ENCODE measurements around the gene GLRX3. TPM values are rescaled to one million over a fixed set of nuclear protein-coding genes. Genes with fewer than 3 reads are reported as not detected.

The GLRX3 gene
- total and polyA plus RNA-seq, 4 experiments from 2014 or later, result 39.3 to 116 (median 59.8) TPM

DNA sequence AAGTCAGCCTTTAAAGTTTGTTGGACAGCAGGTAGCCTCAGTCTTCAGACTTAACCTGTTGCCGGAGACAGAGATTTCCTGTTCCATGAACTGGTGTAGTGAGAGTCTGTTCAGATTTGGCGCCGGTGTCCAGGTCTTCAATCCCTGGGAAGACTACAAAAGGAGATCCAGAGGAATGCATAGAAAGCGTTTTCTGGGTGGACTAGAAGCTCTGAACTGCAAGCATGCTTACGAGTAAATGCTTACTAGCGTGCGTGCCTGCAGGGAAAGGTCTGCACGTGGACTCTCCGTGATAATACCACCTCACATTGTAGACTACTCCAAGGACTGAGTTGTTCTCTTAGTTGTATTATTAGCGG, 878 bp downstream of the GLRX3 start:
- H3K36me3 ChIP-seq (ENCODE audit: insufficient read depth, low read length), result no peaks in the 10 kb centered on the region
- no peak for DNase-seq
- Mint-ChIP-seq H3K36me3 (peaks cover 4 to 8% of the 10 kb centered on the region in 2 donors), H3K4me3 (peak overlapping the region; percentile 85 to 92 (median 89)), H3K4me1 (peaks cover 29 to 61% (median 42%) of the 10 kb centered on the region in 4 donors), H3K27ac (peak overlapping the region; percentile 78 to 92 (median 86)), H3K9me3 (no peaks in the 10 kb centered on the region), H3K27me3 (peaks cover 0 to 2% of the 10 kb centered on the region in 2 donors)
- peak overlapping the region; percentile 60 to 66 for H3K4me3 ChIP-seq (ENCODE audit: low read length in 2 of 2)
- H3K4me1 ChIP-seq (ENCODE audit: insufficient read depth, low read length), result peaks cover 58% of the 10 kb centered on the region
- CTCF ChIA-PET (ENCODE audit: partially characterized antibody), result interaction anchor here (1.3 to 5.6 kb wide), 3 partner anchors 9 to 53 kb away, joined by 4 to 60 read pairs (median 8); partner anchors contain the start of gene C10orf143
- POLR2A ChIA-PET (ENCODE audit: partially characterized antibody), result interaction anchor here (1.3 to 4.9 kb wide), 2 partner anchors 27 to 30 kb away, joined by 6 to 178 read pairs; partner anchors contain the start of gene C10orf143
- intact Hi-C loops (cut with micrococcal nuclease), result no loop called here
- H3K27ac ChIP-seq (ENCODE audit: low read depth, low read length), result peak overlapping the region; percentile 69
- no peaks in the 10 kb centered on the region for H3K27me3 ChIP-seq (ENCODE audit: insufficient read depth, low read length)
- no peaks in the 10 kb centered on the region for H3K9me3 ChIP-seq (ENCODE audit: control insufficient read depth in 1 of 2, low read length in 2 of 2)

DNA sequence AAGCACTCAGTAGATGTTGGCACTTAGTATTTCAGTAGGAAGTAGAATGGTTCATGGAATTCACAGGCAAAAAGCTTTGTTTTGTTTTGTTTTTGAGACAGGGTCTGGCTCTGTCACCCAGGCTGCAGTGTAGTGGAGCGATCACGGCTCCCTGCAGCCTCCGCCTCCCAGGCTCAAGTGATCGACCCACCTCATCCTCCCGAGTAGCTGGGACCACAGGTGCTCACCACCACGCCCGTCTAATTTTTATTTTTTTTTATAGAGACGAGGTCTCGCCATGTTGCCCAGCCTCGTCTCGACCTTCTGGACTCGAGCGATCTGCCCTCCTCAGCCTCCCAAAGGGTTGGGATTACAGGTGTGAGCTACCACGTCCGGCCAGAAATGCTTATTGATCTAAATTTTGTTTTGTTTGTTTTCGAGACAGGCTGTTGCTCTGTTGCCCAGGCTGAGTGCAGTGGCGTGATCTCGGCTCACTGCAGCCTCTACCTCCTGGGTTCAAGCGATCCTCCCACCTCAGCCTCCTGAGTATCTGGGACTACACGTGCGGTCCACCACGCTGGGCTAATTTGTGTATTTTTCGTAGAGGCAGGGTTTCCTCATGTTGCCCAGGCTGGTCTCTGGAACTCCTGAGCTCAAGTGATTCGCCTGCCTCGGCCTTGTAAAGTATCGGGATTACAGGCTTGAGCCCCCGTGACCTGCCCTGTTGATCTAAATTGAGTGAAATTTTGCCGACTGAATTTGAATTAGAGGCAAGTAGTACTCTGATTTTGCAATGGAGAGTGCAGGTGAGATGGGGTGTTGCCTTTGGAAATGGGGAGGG, 1.7 kb downstream of the GLRX3 start:
- Histone ChIP-seq H3K4me3 (ENCODE audit: low read length in 2 of 2) (peak overlapping the region; percentile 60 to 66), H3K4me1 (ENCODE audit: insufficient read depth, low read length) (peaks cover 66% of the 10 kb centered on the region), H3K36me3 (ENCODE audit: insufficient read depth, low read length) (no peaks in the 10 kb centered on the region), H3K27me3 (ENCODE audit: insufficient read depth, low read length) (no peaks in the 10 kb centered on the region), H3K27ac (ENCODE audit: low read depth, low read length) (peak overlapping the region; percentile 69), H3K9me3 (ENCODE audit: control insufficient read depth in 1 of 2, low read length in 2 of 2) (no peaks in the 10 kb centered on the region)
- peaks cover 4 to 15% of the 10 kb centered on the region in 2 donors for H3K36me3 Mint-ChIP-seq
- DNase-seq, result no peak
- intact Hi-C loops (cut with micrococcal nuclease), result no loop called here
- H3K4me1 Mint-ChIP-seq, result peaks cover 37 to 69% (median 50%) of the 10 kb centered on the region in 4 donors
- H3K4me3 Mint-ChIP-seq, result peak overlapping the region; percentile 85 to 92 (median 89)
- no peaks in the 10 kb centered on the region for H3K9me3 Mint-ChIP-seq
- peak overlapping the region; percentile 15 to 92 (median 78) for H3K27ac Mint-ChIP-seq
- ChIA-PET POLR2A (ENCODE audit: partially characterized antibody) (interaction anchor here (4.9 kb wide), 1 partner anchor 27 kb away, joined by 178 read pairs; the partner anchor contains the start of gene C10orf143), CTCF (ENCODE audit: partially characterized antibody) (interaction anchor here (1.2 to 5.6 kb wide), 3 partner anchors 11 to 52 kb away, joined by 4 to 60 read pairs (median 4); partner anchors contain the start of gene C10orf143)
- peaks cover 0 to 2% of the 10 kb centered on the region in 2 donors for H3K27me3 Mint-ChIP-seq

DNA sequence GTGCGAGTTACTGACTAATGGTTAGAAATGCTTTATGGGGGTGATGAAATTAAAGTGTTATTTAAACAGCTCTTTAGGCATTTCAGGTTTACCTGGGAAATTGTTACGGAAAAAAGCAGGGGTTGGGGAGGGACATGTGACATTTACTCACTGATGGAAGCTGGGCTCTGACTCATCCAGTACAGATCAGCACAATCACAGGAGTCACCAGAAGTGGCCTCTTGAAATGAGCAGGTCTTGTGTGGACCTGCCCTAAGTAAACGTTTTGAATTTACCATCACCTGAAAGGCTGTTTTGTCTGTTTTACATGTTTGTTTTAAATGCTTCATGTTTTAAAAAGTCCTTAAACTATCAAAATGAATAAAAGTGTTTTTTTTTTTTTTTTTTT, 2.3 kb downstream of the GLRX3 start:
- DNase-seq, result no peak
- Mint-ChIP-seq H3K36me3 (peaks cover 4 to 18% of the 10 kb centered on the region in 2 donors), H3K4me1 (peaks cover 41 to 74% (median 54%) of the 10 kb centered on the region in 4 donors), H3K4me3 (peak overlapping the region; percentile 55 to 90 (median 80)), H3K27me3 (peaks cover 0 to 2% of the 10 kb centered on the region in 2 donors), H3K27ac (peak overlapping the region in 5 of 7 donors; percentile 7 to 70 (median 36)), H3K9me3 (no peaks in the 10 kb centered on the region)
- H3K27me3 ChIP-seq (ENCODE audit: insufficient read depth, low read length), result no peaks in the 10 kb centered on the region
- no peaks in the 10 kb centered on the region for H3K36me3 ChIP-seq (ENCODE audit: insufficient read depth, low read length)
- CTCF ChIA-PET (ENCODE audit: partially characterized antibody), result interaction anchor here (1.2 to 5.6 kb wide), 4 partner anchors 11 to 51 kb away, joined by 4 to 60 read pairs (median 5); partner anchors contain the start of gene C10orf143
- no peak overlapping the region for H3K27ac ChIP-seq (ENCODE audit: low read depth, low read length)
- POLR2A ChIA-PET (ENCODE audit: partially characterized antibody), result interaction anchor here (4.9 kb wide), 1 partner anchor 28 kb away, joined by 178 read pairs; the partner anchor contains the start of gene C10orf143
- H3K4me3 ChIP-seq (ENCODE audit: low read length in 2 of 2), result no peak overlapping the region
- H3K9me3 ChIP-seq (ENCODE audit: control insufficient read depth in 1 of 2, low read length in 2 of 2), result no peaks in the 10 kb centered on the region
- intact Hi-C loops (cut with micrococcal nuclease), result no loop called here
- peaks cover 69% of the 10 kb centered on the region for H3K4me1 ChIP-seq (ENCODE audit: insufficient read depth, low read length)

DNA sequence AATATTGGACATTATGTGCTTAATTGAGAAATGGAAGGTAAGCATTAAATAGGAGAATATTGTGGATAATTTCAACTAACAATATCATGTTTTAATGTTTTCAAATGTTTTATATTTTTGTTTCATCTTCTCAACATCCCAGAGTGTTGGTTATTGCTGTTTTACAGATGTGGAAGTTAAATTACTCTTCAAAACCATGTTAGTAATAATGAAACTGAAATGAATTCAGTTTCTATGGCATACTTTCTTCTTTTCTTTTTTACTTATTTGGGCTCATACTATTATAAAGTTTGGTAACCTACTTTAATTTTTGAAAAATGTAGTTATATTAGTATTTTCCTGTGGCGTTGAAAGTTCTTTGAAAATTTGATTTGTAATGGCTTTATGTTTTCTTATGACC, 4.2 kb downstream of the GLRX3 start:
- Histone ChIP-seq H3K27ac (ENCODE audit: low read depth, low read length) (no peak overlapping the region), H3K27me3 (ENCODE audit: insufficient read depth, low read length) (no peaks in the 10 kb centered on the region), H3K4me3 (ENCODE audit: low read length in 2 of 2) (no peak overlapping the region), H3K36me3 (ENCODE audit: insufficient read depth, low read length) (no peaks in the 10 kb centered on the region), H3K4me1 (ENCODE audit: insufficient read depth, low read length) (peaks cover 68% of the 10 kb centered on the region), H3K9me3 (ENCODE audit: control insufficient read depth in 1 of 2, low read length in 2 of 2) (no peaks in the 10 kb centered on the region)
- H3K4me3 Mint-ChIP-seq, result peak overlapping the region in 2 of 8 donors; percentile 5 to 41
- H3K9me3 Mint-ChIP-seq, result no peaks in the 10 kb centered on the region
- peaks cover 4 to 29% of the 10 kb centered on the region in 2 donors for H3K36me3 Mint-ChIP-seq
- H3K4me1 Mint-ChIP-seq, result peaks cover 44 to 70% (median 51%) of the 10 kb centered on the region in 4 donors
- ChIA-PET CTCF (ENCODE audit: partially characterized antibody) (interaction anchor here (1.8 to 5.6 kb wide), 2 partner anchors 13 to 30 kb away, joined by 6 to 60 read pairs; partner anchors contain the start of gene C10orf143), POLR2A (ENCODE audit: partially characterized antibody) (interaction anchor here (4.9 kb wide), 1 partner anchor 30 kb away, joined by 178 read pairs; the partner anchor contains the start of gene C10orf143)
- DNase-seq, result no peak
- H3K27me3 Mint-ChIP-seq, result no peaks in the 10 kb centered on the region
- H3K27ac Mint-ChIP-seq, result peak overlapping the region in 1 of 7 donors; percentile 35
- intact Hi-C loops (cut with micrococcal nuclease), result no loop called here

DNA sequence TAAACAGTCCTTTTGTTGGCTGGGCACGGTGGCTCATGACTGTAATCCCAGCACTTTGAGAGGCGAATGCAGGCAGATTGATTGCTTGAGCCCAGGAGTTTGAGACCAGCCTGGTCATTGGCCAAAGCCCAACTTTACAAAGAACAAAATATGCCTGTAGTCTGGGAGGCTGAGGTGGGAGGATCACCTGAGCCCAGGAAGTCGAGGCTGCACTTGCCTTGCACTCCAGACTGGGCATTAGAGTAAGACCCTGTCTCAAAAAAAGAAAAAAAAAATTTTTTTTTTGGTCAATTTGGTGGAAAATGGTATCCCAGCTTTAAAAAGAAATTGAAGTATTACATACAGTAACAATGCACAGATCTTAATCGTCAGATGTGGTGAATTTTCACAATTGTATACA, 4.8 kb downstream of the GLRX3 start:
- peaks cover 65% of the 10 kb centered on the region for H3K4me1 ChIP-seq (ENCODE audit: insufficient read depth, low read length)
- Mint-ChIP-seq H3K4me1 (peaks cover 46 to 70% (median 53%) of the 10 kb centered on the region in 4 donors), H3K4me3 (peak overlapping the region in 3 of 8 donors; percentile 6 to 41 (median 32)), H3K27me3 (no peaks in the 10 kb centered on the region), H3K9me3 (no peaks in the 10 kb centered on the region), H3K36me3 (peaks cover 6 to 32% of the 10 kb centered on the region in 2 donors), H3K27ac (peak overlapping the region in 3 of 7 donors; percentile 35 to 77 (median 73))
- no peak for DNase-seq
- H3K27me3 ChIP-seq (ENCODE audit: insufficient read depth, low read length), result no peaks in the 10 kb centered on the region
- POLR2A ChIA-PET (ENCODE audit: partially characterized antibody), result interaction anchor here (2.6 kb wide), 1 partner anchor 31 kb away, joined by 20 read pairs; the partner anchor contains the start of gene C10orf143
- intact Hi-C loops (cut with micrococcal nuclease), result no loop called here
- H3K36me3 ChIP-seq (ENCODE audit: insufficient read depth, low read length), result peaks cover 4% of the 10 kb centered on the region
- H3K4me3 ChIP-seq (ENCODE audit: low read length in 2 of 2), result no peak overlapping the region
- H3K27ac ChIP-seq (ENCODE audit: low read depth, low read length), result no peak overlapping the region
- CTCF ChIA-PET (ENCODE audit: partially characterized antibody), result interaction anchor here (2.1 to 2.8 kb wide), 2 partner anchors 14 to 31 kb away, joined by 10 read pairs; partner anchors contain the start of gene C10orf143
- H3K9me3 ChIP-seq (ENCODE audit: control insufficient read depth in 1 of 2, low read length in 2 of 2), result no peaks in the 10 kb centered on the region

DNA sequence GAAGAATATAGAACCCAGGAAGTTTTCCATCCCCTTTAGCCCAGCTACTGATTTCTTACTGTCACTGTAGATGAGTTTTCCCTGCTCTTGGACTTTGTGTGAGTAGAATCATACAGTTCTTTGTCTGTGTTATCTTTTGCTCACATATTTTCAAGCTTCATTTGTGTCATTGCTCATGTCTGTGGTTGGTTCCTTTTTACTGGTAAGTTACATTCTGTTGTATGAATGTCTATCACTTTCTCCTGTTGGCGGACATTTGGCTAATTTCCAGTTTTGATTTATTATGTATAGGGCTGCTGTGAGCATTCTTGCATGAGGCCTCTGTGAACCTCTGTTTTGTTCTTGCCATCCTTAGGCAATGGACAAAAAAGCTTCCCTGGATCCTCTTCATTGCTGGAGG, 5.3 kb downstream of the GLRX3 start:
- H3K27ac Mint-ChIP-seq, result peak overlapping the region; percentile 2 to 79 (median 75)
- Histone ChIP-seq H3K27me3 (ENCODE audit: insufficient read depth, low read length) (no peaks in the 10 kb centered on the region), H3K4me3 (ENCODE audit: low read length in 2 of 2) (no peak overlapping the region)

More for the DNA sequence above, 5.3 kb downstream of the GLRX3 start:
- peaks cover 9% of the 10 kb centered on the region for H3K36me3 ChIP-seq (ENCODE audit: insufficient read depth, low read length)
- H3K27ac ChIP-seq (ENCODE audit: low read depth, low read length), result no peak overlapping the region
- intact Hi-C loops (cut with micrococcal nuclease), result no loop called here
- CTCF ChIA-PET (ENCODE audit: partially characterized antibody), result interaction anchor here (0.6 to 2.8 kb wide), 4 partner anchors 8 to 38 kb away, joined by 4 to 10 read pairs (median 7); partner anchors contain the start of gene C10orf143
- no peaks in the 10 kb centered on the region for H3K27me3 Mint-ChIP-seq
- DNase-seq, result no peak
- H3K4me1 ChIP-seq (ENCODE audit: insufficient read depth, low read length), result peaks cover 66% of the 10 kb centered on the region
- H3K9me3 ChIP-seq (ENCODE audit: control insufficient read depth in 1 of 2, low read length in 2 of 2), result no peaks in the 10 kb centered on the region
- H3K36me3 Mint-ChIP-seq, result peaks cover 11 to 35% of the 10 kb centered on the region in 2 donors
- H3K4me3 Mint-ChIP-seq, result peak overlapping the region in 3 of 8 donors; percentile 23 to 35 (median 32)
- POLR2A ChIA-PET (ENCODE audit: partially characterized antibody), result interaction anchor here (2.6 kb wide), 1 partner anchor 31 kb away, joined by 20 read pairs; the partner anchor contains the start of gene C10orf143
- no peaks in the 10 kb centered on the region for H3K9me3 Mint-ChIP-seq
- H3K4me1 Mint-ChIP-seq, result peaks cover 49 to 74% (median 57%) of the 10 kb centered on the region in 4 donors
